Measurements from ENCODE around the gene ARHGAP33.

ARHGAP33 gene

DNA sequence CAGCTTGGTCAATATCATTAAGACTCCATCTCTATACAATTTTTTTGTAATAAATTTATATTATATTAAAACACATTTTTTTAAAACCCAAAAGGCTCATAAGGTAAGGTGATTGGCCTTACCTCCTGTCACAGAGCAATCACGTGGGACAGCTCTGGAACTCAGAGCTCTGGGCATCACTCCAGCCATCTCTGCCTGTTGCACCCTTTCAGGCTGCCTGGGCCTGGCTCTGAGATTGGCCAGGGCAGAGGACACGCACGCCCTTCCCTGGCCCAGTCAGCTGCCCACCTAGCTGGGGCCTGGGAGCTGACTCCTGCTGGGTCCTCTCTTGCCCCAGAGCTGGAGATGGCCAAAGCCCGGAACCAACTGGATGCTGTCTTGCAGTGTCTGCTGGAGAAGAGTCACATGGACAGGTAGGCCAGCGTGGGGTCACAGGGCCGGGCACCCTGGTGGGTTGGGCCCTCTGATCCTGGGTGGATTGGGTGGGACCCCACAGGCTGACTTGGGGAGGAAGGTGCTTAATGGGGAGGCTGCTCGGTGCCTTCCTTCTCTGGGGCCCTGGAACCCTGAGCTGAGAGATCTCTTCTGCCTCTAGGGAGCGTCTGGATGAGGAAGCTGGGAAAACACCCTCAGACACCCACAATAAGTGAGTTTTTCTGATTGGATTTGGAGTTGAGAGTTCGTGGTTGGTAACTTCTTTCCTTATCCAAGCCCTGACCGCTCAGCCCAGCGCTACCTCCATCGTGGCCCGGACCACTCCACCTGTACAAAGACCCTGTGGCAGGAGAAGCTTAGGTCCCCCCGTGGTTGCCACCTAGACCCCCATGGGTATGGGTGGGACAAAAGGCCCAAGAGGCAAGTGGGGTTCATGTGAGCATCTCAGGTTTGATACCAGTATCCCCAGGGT is 23.3 kb upstream of the ARHGAP33 start:
- DNase-seq (ENCODE audit: insufficient read length) (no peak), FAIRE-seq (no peak)
- TF ChIP-seq POLR2A (IDR thresholded peaks at IDR 0.05; ENCODE audit: low read depth, low read length) (no peak), POLR2AphosphoS5 (IDR thresholded peaks at IDR 0.05; ENCODE audit: low read depth, low read length) (no peak), TAF1 (IDR thresholded peaks at IDR 0.05; ENCODE audit: borderline replicate concordance, low read depth, low read length) (no peak)

DNA sequence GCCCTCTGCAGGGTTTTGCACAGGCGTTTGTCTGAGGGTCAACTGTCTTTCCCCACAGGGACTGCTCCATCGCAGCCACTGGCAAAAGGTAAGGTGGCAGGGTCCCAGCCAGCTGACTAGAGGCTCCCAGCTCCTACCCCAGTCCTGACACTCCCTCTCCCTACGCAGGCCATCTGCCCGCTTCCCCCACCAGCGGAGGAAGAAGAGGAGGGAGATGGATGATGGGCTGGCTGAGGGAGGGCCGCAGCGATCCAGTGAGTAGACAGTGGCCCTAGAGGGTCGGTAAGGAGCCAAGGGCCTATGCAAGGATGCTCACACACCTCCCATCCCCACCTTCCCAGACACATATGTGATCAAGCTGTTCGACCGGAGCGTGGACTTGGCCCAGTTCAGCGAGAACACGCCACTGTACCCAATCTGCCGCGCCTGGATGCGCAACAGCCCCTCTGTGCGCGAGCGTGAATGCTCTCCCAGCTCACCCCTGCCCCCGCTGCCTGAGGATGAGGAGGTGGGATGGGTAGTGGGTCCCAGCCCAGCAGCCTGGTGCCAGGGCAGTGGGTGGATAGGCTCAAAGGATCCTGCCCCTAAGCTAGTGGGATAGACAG is 22.5 kb upstream of the ARHGAP33 start:
- DNase-seq (ENCODE audit: insufficient read length) = no peak
- TF ChIP-seq POLR2A (IDR thresholded peaks at IDR 0.05; ENCODE audit: low read depth, low read length) = no peak
- no peak for FAIRE-seq

GRCh38 chr19:35753634-35754369 is 21.6 kb upstream of the ARHGAP33 start:
- no peak for DNase-seq (ENCODE audit: insufficient read length)
- TF ChIP-seq POLR2A (IDR thresholded peaks at IDR 0.05; ENCODE audit: low read depth, low read length) (no peak), POLR2AphosphoS5 (IDR thresholded peaks at IDR 0.05; ENCODE audit: low read depth, low read length) (no peak), TAF1 (IDR thresholded peaks at IDR 0.05; ENCODE audit: borderline replicate concordance, low read depth, low read length) (no peak)
- FAIRE-seq = no peak

DNA sequence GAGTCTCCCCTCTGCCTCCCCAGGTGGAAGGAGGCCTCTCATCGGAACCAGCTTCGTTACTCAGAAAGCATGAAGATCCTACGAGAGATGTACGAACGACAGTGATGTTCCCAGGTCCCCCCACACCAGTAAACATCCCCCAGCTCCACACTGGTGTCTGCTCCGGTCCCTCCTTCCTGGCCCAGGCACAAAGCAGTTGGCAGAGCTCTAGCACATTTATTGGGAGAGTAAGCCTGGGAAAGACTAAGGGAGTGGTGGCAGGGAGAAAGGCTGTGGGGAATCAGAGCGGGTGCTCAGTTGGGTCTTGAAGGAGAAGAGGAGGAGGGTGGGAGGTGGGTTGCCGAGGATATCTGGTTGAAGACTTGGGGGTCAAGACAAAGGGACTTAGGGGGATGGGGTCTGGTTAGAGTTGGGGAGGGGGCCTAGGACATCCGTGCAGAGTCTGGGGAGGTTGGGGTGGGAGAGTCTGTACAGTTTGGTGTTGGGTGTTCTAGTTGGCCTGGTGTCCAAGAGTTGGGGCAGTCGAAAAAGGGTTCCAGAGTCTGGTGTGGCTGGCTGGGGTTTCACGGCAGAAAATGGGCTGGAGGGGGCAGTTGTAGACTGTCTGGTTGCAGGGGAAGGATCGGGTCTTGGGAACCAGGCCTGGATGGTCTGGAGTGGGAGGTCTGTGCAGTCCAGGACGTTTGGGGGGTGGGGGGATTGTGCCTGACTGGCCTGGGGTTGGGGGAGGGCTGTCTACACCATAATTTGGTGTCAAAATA is 20.8 kb upstream of the ARHGAP33 start:
- TF ChIP-seq POLR2A (IDR thresholded peaks at IDR 0.05; ENCODE audit: low read depth, low read length) (no peak), TAF1 (IDR thresholded peaks at IDR 0.05; ENCODE audit: borderline replicate concordance, low read depth, low read length) (no peak), POLR2AphosphoS5 (IDR thresholded peaks at IDR 0.05; ENCODE audit: low read depth, low read length) (no peak)
- FAIRE-seq (no peak), DNase-seq (ENCODE audit: insufficient read length) (no peak)

- FAIRE-seq (no peak), DNase-seq (ENCODE audit: insufficient read length) (no peak)
- TF ChIP-seq TAF1 (IDR thresholded peaks at IDR 0.05; ENCODE audit: borderline replicate concordance, low read depth, low read length) (no peak), POLR2A (IDR thresholded peaks at IDR 0.05; ENCODE audit: low read depth, low read length) (no peak), POLR2AphosphoS5 (IDR thresholded peaks at IDR 0.05; ENCODE audit: low read depth, low read length) (no peak)
Observed at GRCh38 chr19:35755131-35755549, 20.2 kb upstream of the ARHGAP33 start.

GRCh38 chr19:35755550-35756376 is 19.6 kb upstream of the ARHGAP33 start:
- TF ChIP-seq POLR2AphosphoS5 (IDR thresholded peaks at IDR 0.05; ENCODE audit: low read depth, low read length) = no peak
- TF ChIP-seq TAF1 (IDR thresholded peaks at IDR 0.05; ENCODE audit: borderline replicate concordance, low read depth, low read length) = no peak
- TF ChIP-seq POLR2A (IDR thresholded peaks at IDR 0.05; ENCODE audit: low read depth, low read length) = no peak
- FAIRE-seq = no peak
- no peak for DNase-seq (ENCODE audit: insufficient read length)

GRCh38 chr19:35756377-35757230 is 18.8 kb upstream of the ARHGAP33 start, which contains the start of gene HSPB6:
Gene HSPB6 (minus strand): TSS chr19:35757029. CDS start chr19:35757008, 21 bp downstream.
- FAIRE-seq (no peak), DNase-seq (ENCODE audit: insufficient read length) (no peak)
- TF ChIP-seq TAF1 (IDR thresholded peaks at IDR 0.05; ENCODE audit: borderline replicate concordance, low read depth, low read length) = no peak

GRCh38 chr19:35757231-35757748 is 18.1 kb upstream of the ARHGAP33 start:
- DNase-seq (ENCODE audit: insufficient read length) (no peak), FAIRE-seq (no peak)
- TF ChIP-seq TAF1 (IDR thresholded peaks at IDR 0.05; ENCODE audit: borderline replicate concordance, low read depth, low read length) (no peak), POLR2A (IDR thresholded peaks at IDR 0.05; ENCODE audit: low read depth, low read length) (no peak), POLR2AphosphoS5 (IDR thresholded peaks at IDR 0.05; ENCODE audit: low read depth, low read length) (no peak)

DNA sequence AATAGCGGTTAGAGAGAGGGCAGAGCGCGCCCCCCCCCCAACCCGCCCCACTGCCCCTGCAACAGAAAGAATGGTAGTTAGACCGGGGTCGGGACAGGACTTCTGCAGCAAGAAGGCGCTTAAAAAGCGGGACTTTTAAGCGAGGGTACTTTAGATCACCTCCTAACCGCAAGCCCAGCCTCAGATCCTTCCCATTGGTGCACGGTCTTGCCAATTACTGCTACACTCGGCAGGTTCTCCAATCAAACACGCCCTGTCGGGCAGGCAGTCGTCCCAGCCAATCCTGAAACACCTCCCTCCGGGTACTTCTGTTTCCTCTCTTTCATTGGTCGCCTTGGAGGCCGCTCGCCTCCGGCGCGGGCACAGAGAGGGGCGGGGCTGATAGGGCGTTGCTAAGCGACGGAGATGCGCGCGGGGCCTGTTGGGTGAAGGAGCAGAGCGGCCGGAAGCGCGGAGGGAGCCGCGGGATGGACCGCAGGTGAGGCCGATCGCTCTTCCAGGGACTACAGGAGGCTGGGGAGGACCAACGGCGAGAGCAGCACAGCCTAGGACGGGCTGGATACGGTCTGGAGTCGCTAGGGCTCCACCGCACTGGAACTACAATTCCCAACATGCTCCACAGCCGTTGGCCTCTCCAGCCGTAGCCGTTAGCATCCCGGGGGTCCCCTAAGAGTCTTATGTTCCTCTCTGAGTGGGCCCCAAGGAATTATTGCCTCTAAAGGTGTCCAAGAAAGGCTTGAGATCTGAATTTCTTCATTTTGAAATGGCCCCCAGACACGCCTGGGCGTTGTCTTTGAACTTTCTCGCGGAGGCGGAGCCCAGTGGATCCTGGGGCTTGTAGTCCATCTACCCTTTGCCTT is 17.4 kb upstream of the ARHGAP33 start, which contains the start of gene PROSER3:
Gene PROSER3, plus strand, starts transcription at position 428 of the 860 bp plus-strand sequence. Its CDS starts 40 bp downstream, at position 468.
- no peak for TF ChIP-seq TAF1 (IDR thresholded peaks at IDR 0.05; ENCODE audit: borderline replicate concordance, low read depth, low read length)
- peak; percentile 89 for TF ChIP-seq POLR2AphosphoS5 (IDR thresholded peaks at IDR 0.05; ENCODE audit: low read depth, low read length)
- peak; percentile 83 for TF ChIP-seq POLR2A (IDR thresholded peaks at IDR 0.05; ENCODE audit: low read depth, low read length)
- DNase-seq (ENCODE audit: insufficient read length) (peak; percentile 98), FAIRE-seq (peak; percentile 92)

All from GM12892 (cell line).